Prostate gland (tissue), 2 donors: ENCODE data around the gene MORN4. TPM values are rescaled to one million over a fixed set of nuclear protein-coding genes. Genes with fewer than 3 reads are reported as not detected.

ENCODE experiments used
- DNase-seq: peaks from one replicate; pipeline ENCODE4 v3.0.0-alpha.2; 2019; ENCODE audit warnings: low spot score
- H3K27ac ChIP-seq, 2 donors: fragments of 200-600 bp; sonication (generic); 2 replicates each; pipeline ENCODE4 v1.5.1; 2017 to 2019
- H3K27me3 ChIP-seq: fragments of 200-600 bp; sonication (generic); replicated peaks from 2 replicates; pipeline ENCODE4 v1.5.1; 2019; ENCODE audit not compliant: insufficient read depth
- H3K36me3 ChIP-seq, 2 donors: fragments of 200-600 bp; sonication (generic); 1 replicate in 1 of 2; 2 replicates in 1 of 2; pipeline versions ENCODE4 v1.5.1 to v1.8.1; 2017 to 2019
- H3K4me1 ChIP-seq: fragments of 200-600 bp; sonication (generic); replicated peaks from 2 replicates; pipeline ENCODE4 v1.5.1; 2019
- H3K4me3 ChIP-seq, 2 donors: fragments of 200-600 bp; sonication (generic); 2 replicates each; pipeline ENCODE4 v1.5.1; 2017 to 2019
- H3K9me3 ChIP-seq: fragments of 200-600 bp; sonication (generic); 2 replicates; pipeline ENCODE4 v1.5.1; 2017
- POLR2A ChIP-seq: fragments of 450-650 bp; IDR thresholded peaks from one replicate; pipeline ENCODE4 v1.6.1; 2016; ENCODE audit warnings: antibody characterized with exemption, mild to moderate bottlenecking
- POLR2AphosphoS5 ChIP-seq: sonication (generic); formaldehyde crosslinking; IDR thresholded peaks from one replicate; pipeline ENCODE4 v1.6.1; 2017; ENCODE audit warnings: antibody characterized with exemption
- WGBS: methylation state at CpG from one replicate; pipeline ENCODE4 v1.1.5; 2018; 5-methylcytosine and 5-hydroxymethylcytosine counted together
- intact Hi-C: fragments of 100-400 bp; cut with DNase I; formaldehyde crosslinking; loops from one replicate; pipeline ENCODE4 v1.14.2; 2022
- total RNA-seq, 2 donors: library from RNA; depleted of rRNA; stranded (reverse); fragments of >200 nt; gene quantifications; one replicate each; pipeline ENCODE4 v1.1.0, GENCODE V29; 2016
- TF ChIP-seq, protein P1 (sequence below), 4 experiments: fragments of 200-600 bp in 2 of 4; fragments of 450-650 bp in 2 of 4; sonication (generic) in 2 of 4; IDR thresholded peaks; 1 replicate in 3 of 4; 2 replicates in 1 of 4; pipeline ENCODE4 v1.5.1; 2016 to 2019; ENCODE audit warnings: antibody characterized with exemption in 4 of 4, mild to moderate bottlenecking in 2 of 4, moderate library complexity in 2 of 4

MORN4 gene
- 1 to 10 TPM; 4.7 to 5.5 TPM for total RNA-seq

- H3K27ac ChIP-seq, result peak within 1 kb of the TSS; percentile 54 to 67
- H3K9me3 ChIP-seq, result no peaks in the 10 kb centered on the region
- TF ChIP-seq POLR2A, result no peak
- TF ChIP-seq POLR2AphosphoS5, result peak; percentile 88
- no peaks in the 10 kb centered on the region for H3K4me1 ChIP-seq
- intact Hi-C loops, result no loop called here
- no peaks in the 10 kb centered on the region for H3K27me3 ChIP-seq
- peak; percentile 92 for DNase-seq
- peak within 1 kb of the TSS; percentile 68 to 78 for H3K4me3 ChIP-seq
- no peaks in the 10 kb centered on the region for H3K36me3 ChIP-seq
- WGBS, result 4% methylated on average over 59 of the region's 62 CpGs
These were observed at the start of gene MORN4 for GRCh38 chr10:97632949-97633884. Gene MORN4 (minus strand): TSS chr10:97633500. CDS start chr10:97619653, 13,847 bp downstream.

DNA sequence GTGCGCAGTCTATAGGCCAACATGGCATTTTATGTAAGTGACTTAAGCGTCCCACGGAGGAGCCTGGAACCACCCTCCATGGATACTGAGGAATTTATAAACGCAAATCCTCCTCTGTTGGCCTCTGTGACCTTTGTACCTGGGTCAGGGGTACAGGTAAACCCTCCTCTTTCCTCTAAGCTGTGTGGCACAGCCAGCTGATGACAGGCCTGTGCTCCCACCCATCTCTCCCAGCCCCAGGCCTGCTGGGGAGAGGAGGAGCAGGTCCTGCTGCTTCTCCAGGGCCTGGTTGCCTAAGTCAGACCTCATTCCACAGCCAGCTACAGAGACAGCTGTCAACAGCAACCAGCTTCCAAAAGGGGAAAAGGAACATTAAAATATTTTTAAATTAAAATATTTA, 48.7 kb upstream of the MORN4 start:
- no peak for TF ChIP-seq POLR2A
- TF ChIP-seq POLR2AphosphoS5, result no peak
- TF ChIP-seq, protein P1, sequence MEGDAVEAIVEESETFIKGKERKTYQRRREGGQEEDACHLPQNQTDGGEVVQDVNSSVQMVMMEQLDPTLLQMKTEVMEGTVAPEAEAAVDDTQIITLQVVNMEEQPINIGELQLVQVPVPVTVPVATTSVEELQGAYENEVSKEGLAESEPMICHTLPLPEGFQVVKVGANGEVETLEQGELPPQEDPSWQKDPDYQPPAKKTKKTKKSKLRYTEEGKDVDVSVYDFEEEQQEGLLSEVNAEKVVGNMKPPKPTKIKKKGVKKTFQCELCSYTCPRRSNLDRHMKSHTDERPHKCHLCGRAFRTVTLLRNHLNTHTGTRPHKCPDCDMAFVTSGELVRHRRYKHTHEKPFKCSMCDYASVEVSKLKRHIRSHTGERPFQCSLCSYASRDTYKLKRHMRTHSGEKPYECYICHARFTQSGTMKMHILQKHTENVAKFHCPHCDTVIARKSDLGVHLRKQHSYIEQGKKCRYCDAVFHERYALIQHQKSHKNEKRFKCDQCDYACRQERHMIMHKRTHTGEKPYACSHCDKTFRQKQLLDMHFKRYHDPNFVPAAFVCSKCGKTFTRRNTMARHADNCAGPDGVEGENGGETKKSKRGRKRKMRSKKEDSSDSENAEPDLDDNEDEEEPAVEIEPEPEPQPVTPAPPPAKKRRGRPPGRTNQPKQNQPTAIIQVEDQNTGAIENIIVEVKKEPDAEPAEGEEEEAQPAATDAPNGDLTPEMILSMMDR (IDR thresholded peaks at IDR 0.05), result no peak
- no peaks in the 10 kb centered on the region for H3K36me3 ChIP-seq
- H3K4me3 ChIP-seq, result no peak overlapping the region
- no peak for DNase-seq
- no peaks in the 10 kb centered on the region for H3K27me3 ChIP-seq
- no peaks in the 10 kb centered on the region for H3K9me3 ChIP-seq
- H3K27ac ChIP-seq, result no peak overlapping the region
- WGBS, result 78% methylated on average over 4 of the region's 4 CpGs
- H3K4me1 ChIP-seq, result peaks cover 6% of the 10 kb centered on the region
- intact Hi-C loops, result no loop called here

DNA sequence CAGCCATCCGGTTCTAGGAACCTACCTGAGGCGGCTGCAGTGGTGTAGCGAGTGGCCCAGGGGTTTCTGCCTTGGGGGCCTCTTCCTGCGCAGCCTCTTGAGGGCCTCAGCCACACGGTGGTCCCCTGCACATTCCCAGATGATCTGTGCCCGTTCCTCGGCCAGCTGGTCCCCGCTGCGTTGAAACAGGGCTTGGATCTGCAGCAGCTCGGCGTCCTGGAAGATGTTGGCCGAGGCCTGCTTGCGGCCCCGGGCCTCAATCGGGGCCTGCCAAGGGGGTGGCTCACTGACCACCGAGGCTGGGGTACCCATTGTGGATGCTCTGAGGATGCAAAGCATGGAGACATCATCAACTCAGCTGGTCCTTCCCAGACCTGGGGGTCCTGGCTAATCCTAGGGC, 46.3 kb upstream of the MORN4 start:
- WGBS, result 91% methylated on average over 15 of the region's 16 CpGs

DNA sequence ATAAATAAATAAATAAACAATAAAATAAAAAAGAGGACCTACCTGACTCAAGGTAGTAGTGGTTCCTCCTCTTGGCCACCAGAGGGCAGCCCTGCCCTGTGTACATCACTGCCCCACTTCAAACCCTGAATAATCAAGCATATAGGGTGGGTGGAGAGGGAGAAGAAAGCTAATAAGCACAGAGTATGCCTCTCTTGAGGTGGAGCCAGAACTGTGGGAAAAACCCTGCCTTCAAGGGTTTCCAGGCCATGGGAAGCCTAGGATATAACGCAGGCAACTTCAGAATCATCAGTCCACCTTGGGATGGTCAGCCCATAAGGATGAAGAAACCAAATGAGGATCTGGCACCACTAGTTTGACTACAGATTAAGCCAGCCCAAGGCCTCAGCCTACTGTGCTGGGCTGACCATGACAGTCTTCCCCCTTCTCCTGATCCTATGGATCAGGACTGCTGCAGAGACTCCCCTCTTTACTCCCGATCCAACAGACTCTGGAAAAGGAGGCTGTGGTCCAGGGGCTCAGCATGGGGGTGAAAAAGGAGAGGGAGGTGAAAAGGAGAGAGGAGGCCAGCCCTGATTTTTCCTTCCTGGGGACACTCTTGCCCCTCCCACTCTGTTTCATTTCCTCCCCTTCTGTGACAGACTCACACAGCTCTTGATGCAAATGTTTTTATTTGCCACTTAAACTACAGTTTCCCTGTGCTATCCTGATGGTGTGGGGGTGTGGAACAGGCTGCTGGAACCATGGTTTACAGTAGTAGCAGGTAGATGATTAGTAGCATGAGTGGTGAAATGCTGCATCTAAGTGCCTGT, 43.7 kb upstream of the MORN4 start:
- Histone ChIP-seq H3K4me3 (no peak overlapping the region), H3K36me3 (no peaks in the 10 kb centered on the region), H3K27me3 (no peaks in the 10 kb centered on the region), H3K4me1 (no peaks in the 10 kb centered on the region), H3K9me3 (no peaks in the 10 kb centered on the region), H3K27ac (no peak overlapping the region)
- TF ChIP-seq, protein P1 (IDR thresholded peaks at IDR 0.05), result peak; percentile 84 to 89 (median 84)
- TF ChIP-seq POLR2AphosphoS5, result peak; percentile 28
- no peak for TF ChIP-seq POLR2A
- 88% methylated on average over 2 of the region's 2 CpGs for WGBS
- DNase-seq, result no peak
- intact Hi-C loops, result loop anchor here (5.0 kb wide), 1 partner anchor 55 kb away; no protein-coding TSS in a partner anchor

More for the DNA sequence above, 46.3 kb upstream of the MORN4 start:
- Histone ChIP-seq H3K27ac (no peak overlapping the region), H3K4me3 (no peak overlapping the region), H3K9me3 (no peaks in the 10 kb centered on the region), H3K4me1 (peaks cover 6% of the 10 kb centered on the region), H3K27me3 (no peaks in the 10 kb centered on the region), H3K36me3 (no peaks in the 10 kb centered on the region)
- intact Hi-C loops, result loop anchor here (5.0 kb wide), 1 partner anchor 53 kb away; no protein-coding TSS in a partner anchor
- TF ChIP-seq POLR2AphosphoS5 (no peak), POLR2A (no peak)
- TF ChIP-seq, protein P1 (IDR thresholded peaks at IDR 0.05), result no peak
- DNase-seq, result no peak

- no peaks in the 10 kb centered on the region for H3K36me3 ChIP-seq
- H3K27ac ChIP-seq, result no peak overlapping the region
- H3K9me3 ChIP-seq, result no peaks in the 10 kb centered on the region
- no peak for DNase-seq
- intact Hi-C loops, result loop anchor here (5.0 kb wide), 1 partner anchor 57 kb away; no protein-coding TSS in a partner anchor
- TF ChIP-seq POLR2A (no peak), POLR2AphosphoS5 (no peak)
- TF ChIP-seq, protein P1 (IDR thresholded peaks at IDR 0.05), result no peak
- H3K4me1 ChIP-seq, result no peaks in the 10 kb centered on the region
- 86% methylated on average over 9 of the region's 9 CpGs for WGBS
- H3K27me3 ChIP-seq, result no peaks in the 10 kb centered on the region
- H3K4me3 ChIP-seq, result no peak overlapping the region
These were observed 41.9 kb upstream of the MORN4 start for GRCh38 chr10:97675222-97675621.
